Measurements from ENCODE around the gene EVL.

The EVL gene

DNA sequence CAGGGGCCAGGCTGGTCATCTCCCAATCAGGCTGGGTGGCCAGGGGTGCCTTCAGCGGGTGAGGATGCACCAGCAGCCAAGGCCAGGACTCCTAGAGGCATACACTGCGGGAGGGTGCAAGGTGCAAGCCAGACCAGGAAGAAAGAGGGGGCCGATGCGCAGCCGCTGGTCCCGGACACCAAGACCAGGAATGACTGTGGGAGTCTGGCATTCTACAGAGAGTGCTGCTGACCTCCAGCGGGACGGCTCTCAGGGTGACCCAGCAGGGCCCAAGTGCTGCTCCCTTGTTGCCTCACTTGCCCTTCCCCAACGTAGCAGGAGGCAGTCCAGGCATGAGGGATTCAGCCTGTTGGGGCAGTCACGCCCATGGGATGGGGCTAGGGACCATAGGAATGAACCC is 58.4 kb downstream of the EVL start:
- TF ChIP-seq, protein P1, sequence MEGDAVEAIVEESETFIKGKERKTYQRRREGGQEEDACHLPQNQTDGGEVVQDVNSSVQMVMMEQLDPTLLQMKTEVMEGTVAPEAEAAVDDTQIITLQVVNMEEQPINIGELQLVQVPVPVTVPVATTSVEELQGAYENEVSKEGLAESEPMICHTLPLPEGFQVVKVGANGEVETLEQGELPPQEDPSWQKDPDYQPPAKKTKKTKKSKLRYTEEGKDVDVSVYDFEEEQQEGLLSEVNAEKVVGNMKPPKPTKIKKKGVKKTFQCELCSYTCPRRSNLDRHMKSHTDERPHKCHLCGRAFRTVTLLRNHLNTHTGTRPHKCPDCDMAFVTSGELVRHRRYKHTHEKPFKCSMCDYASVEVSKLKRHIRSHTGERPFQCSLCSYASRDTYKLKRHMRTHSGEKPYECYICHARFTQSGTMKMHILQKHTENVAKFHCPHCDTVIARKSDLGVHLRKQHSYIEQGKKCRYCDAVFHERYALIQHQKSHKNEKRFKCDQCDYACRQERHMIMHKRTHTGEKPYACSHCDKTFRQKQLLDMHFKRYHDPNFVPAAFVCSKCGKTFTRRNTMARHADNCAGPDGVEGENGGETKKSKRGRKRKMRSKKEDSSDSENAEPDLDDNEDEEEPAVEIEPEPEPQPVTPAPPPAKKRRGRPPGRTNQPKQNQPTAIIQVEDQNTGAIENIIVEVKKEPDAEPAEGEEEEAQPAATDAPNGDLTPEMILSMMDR (IDR thresholded peaks at IDR 0.05; ENCODE audit: low read depth, low read length), result no peak

DNA sequence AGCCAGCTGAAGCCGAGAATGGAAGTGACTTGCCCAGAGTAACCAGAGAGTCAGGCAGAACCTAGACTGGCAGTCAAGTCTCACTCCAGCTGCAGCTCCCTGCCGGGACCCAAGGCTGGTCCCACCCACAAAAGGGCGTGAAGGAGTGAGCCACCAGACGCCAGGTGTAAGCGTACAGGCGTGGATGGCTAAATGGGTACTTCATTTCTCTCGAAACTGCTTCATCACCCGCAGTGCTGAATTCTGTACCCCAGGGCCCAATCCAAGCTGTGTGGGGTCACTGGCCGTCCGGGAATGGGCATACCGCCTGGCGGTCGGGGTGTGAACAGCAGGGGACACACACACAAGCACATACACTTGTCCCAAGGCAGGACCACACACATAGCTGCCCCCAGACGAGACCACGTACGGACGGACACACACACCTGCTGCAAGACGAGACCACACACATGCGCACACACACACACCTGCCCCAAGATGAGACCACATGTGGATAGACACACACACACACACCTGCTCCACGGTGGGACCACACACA is 59.4 kb downstream of the EVL start:
- TF ChIP-seq, protein P1 (IDR thresholded peaks at IDR 0.05; ENCODE audit: low read depth, low read length), result no peak
- DNase-seq (ENCODE audit: low read depth in 2 of 2), result no peak

More for the DNA sequence above, 58.4 kb downstream of the EVL start:
- no peak overlapping the region for H3K4me3 ChIP-seq (replicated peaks in 1 of 2; ENCODE audit: low read depth in 2 of 2, low read length in 2 of 2)
- DNase-seq (ENCODE audit: low read depth in 2 of 2), result no peak

DNA sequence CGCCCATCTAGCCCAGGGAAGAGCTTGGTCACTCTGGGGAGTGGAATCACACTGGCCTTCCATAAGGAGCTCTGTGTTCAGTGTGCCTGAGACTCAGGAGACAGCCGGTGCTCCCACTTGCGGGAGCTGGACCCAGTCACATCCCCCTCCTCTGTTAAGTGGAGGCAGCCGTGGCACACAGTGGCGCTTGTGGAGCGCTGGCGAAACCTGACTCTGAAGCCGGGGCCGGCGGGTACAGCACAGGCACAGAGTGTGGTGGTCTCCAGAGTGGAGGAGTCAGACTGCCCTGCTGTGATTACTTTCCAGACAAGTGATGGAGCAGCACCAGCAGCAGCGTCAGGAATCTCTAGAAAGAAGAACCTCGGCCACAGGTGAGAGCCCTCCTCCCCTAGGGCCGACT is 61.2 kb downstream of the EVL start:
- DNase-seq (ENCODE audit: low read depth in 2 of 2), result no peak
- TF ChIP-seq, protein P1 (IDR thresholded peaks at IDR 0.05; ENCODE audit: low read depth, low read length), result no peak
- H3K4me3 ChIP-seq (replicated peaks in 1 of 2; ENCODE audit: low read depth in 2 of 2, low read length in 2 of 2), result no peak overlapping the region

More for the DNA sequence above, 59.4 kb downstream of the EVL start:
- H3K4me3 ChIP-seq (replicated peaks in 1 of 2; ENCODE audit: low read depth in 2 of 2, low read length in 2 of 2), result no peak overlapping the region

DNA sequence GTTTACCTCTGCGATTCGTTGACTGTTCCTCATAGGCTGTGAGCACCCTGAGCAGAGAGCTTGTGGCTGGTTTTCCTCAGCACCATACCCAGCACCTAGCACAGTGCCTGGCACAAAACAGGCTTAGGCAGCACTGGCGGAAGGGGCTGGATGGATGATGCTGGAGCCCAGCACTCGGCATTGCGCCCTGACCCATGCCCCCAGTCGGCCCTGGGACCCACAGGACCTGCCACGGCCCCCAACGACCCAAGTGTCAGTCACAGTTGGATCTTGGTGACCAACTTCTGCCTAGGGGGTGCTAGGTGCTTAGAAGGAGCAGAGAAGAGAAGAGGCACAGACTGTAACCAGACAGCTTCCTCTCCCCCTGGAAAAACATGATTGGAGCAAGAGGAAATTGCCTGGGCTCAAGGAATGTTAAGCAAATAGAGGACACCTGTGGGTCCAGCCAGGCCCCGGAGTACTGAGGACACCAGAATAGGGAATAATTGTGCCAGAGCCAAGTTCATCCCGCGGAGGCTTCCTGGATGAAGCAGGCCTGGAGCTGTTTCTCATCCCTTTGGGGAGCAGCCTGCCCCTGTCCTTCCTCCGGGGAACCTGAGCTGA is 62.7 kb downstream of the EVL start:
- DNase-seq (ENCODE audit: low read depth in 2 of 2), result no peak
- no peak overlapping the region for H3K4me3 ChIP-seq (replicated peaks in 1 of 2; ENCODE audit: low read depth in 2 of 2, low read length in 2 of 2)
- TF ChIP-seq, protein P1 (IDR thresholded peaks at IDR 0.05; ENCODE audit: low read depth, low read length), result no peak

DNA sequence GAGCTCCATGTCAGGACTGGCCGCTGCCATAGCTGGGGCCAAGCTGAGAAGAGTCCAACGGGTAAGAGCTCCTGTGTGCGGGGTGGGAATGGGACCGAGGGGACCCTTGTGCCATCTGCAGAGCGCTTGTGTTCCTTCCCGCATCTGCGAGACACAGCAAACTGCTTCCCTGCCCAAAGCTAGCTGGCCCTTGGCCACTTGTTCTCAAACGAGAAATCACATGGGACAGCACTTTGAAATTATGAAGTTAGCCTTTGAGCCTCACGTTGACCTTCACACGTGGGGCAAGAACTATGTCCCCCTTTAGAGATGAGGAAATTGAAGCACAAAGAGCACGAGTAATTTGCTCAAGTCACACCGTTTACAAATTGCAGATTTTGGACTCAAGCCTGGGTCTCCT is 63.5 kb downstream of the EVL start:
- no peak overlapping the region for H3K4me3 ChIP-seq (replicated peaks in 1 of 2; ENCODE audit: low read depth in 2 of 2, low read length in 2 of 2)
- TF ChIP-seq, protein P1 (IDR thresholded peaks at IDR 0.05; ENCODE audit: low read depth, low read length), result no peak
- no peak for DNase-seq (ENCODE audit: low read depth in 2 of 2)

DNA sequence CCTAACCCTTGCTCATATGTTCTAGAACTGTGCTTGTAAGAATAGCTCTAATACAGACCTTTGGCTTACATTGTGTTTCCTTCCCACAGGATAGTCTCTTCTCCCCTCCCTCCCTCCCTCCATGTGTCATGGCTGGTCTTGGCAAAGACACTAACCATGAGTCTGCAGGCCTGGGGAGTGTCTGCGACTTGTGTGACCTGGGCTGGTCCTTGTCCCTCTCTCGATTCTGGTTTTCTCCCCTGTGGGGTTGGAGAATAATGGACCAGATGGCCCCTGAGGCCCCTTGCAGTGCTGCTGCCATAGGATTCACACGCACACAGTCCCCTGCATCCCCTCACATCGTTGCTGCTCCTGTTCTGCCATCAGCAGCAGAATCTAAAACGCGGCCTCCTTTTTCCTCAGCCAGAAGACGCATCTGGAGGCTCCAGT is 64.0 kb downstream of the EVL start:
- peak; percentile 62 to 71 for DNase-seq (ENCODE audit: low read depth in 2 of 2)
- no peak overlapping the region for H3K4me3 ChIP-seq (replicated peaks in 1 of 2; ENCODE audit: low read depth in 2 of 2, low read length in 2 of 2)
- TF ChIP-seq, protein P1 (IDR thresholded peaks at IDR 0.05; ENCODE audit: low read depth, low read length), result no peak

DNA sequence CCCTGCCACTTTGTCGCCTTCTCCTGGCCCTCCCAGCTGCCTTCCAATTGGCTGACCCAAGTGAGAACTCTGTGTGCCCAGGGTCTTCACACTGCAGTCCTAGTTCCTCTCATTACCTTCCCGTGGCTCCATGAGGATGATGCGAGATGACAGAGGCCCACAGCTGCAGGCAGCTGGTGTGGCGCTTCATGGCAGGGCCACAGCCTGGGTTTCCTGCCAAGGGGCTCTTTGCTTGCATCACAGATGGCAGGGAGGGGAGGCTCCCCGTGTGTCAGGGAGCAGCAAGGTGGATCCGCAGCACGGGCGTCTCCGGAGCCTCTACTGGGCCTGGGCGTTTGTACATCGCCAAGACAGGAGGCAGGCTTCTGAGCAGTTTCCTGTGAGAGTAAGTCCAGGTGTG is 65.3 kb downstream of the EVL start:
- H3K4me3 ChIP-seq (replicated peaks in 1 of 2; ENCODE audit: low read depth in 2 of 2, low read length in 2 of 2), result no peak overlapping the region
- DNase-seq (ENCODE audit: low read depth in 2 of 2), result no peak
- TF ChIP-seq, protein P1 (IDR thresholded peaks at IDR 0.05; ENCODE audit: low read depth, low read length), result no peak

Measured in cardiac fibroblast (primary cell).